ENCODE results near the gene TMEM143. TPM values are rescaled to one million over a fixed set of nuclear protein-coding genes. Genes with fewer than 3 reads are reported as not detected.
"Not testable (repeated sequence)": the region's sequence is repeated elsewhere in the genome, so short reads cannot be mapped to it uniquely, and the experiment has no call there.

Gene TMEM143
- total RNA-seq, 1 donor from 2014 or later, result 5.4 TPM

- no peak for DNase-seq (ENCODE audit: low spot score)
- H3K27me3 Mint-ChIP-seq (ENCODE audit: low read depth), result no peaks in the 10 kb centered on the region
- TF ChIP-seq, protein P1, sequence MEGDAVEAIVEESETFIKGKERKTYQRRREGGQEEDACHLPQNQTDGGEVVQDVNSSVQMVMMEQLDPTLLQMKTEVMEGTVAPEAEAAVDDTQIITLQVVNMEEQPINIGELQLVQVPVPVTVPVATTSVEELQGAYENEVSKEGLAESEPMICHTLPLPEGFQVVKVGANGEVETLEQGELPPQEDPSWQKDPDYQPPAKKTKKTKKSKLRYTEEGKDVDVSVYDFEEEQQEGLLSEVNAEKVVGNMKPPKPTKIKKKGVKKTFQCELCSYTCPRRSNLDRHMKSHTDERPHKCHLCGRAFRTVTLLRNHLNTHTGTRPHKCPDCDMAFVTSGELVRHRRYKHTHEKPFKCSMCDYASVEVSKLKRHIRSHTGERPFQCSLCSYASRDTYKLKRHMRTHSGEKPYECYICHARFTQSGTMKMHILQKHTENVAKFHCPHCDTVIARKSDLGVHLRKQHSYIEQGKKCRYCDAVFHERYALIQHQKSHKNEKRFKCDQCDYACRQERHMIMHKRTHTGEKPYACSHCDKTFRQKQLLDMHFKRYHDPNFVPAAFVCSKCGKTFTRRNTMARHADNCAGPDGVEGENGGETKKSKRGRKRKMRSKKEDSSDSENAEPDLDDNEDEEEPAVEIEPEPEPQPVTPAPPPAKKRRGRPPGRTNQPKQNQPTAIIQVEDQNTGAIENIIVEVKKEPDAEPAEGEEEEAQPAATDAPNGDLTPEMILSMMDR (IDR thresholded peaks at IDR 0.05), result no peak
- no peak overlapping the region for H3K4me3 Mint-ChIP-seq (ENCODE audit: unreplicated experiment)
- peaks cover 9% of the 10 kb centered on the region for H3K4me1 Mint-ChIP-seq (ENCODE audit: low read depth)
- no peak overlapping the region for H3K27ac Mint-ChIP-seq (ENCODE audit: unreplicated experiment)
- H3K9me3 Mint-ChIP-seq (ENCODE audit: low read depth), result no peaks in the 10 kb centered on the region
- H3K36me3 Mint-ChIP-seq (ENCODE audit: low read depth), result no peaks in the 10 kb centered on the region
These were observed 68.3 kb downstream of the TMEM143 start for GRCh38 chr19:48295458-48295857.

DNA sequence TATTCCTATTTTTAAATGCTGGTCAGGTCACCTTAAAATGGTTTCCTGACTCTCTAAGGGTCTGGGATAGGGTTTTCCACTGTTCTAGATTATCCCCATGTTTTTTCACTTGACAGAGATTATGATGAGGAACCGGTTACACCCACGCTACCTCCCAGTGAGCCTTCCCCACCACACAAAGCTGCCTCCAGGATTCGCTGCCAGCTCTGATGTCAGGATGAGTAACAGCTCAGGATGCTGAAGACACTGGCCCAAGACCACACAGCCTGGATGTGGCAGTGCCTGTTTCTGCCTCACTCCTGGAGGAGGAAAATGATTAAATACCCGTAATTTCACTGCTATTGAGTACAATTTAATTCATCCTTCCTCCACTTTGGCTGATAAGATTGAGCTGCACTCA lies 70.9 kb downstream of the TMEM143 start:
- no peaks in the 10 kb centered on the region for H3K9me3 Mint-ChIP-seq (ENCODE audit: low read depth)
- H3K4me3 Mint-ChIP-seq (ENCODE audit: unreplicated experiment), result no peak overlapping the region
- peaks cover 11% of the 10 kb centered on the region for H3K4me1 Mint-ChIP-seq (ENCODE audit: low read depth)
- H3K27me3 Mint-ChIP-seq (ENCODE audit: low read depth), result no peaks in the 10 kb centered on the region
- H3K36me3 Mint-ChIP-seq (ENCODE audit: low read depth), result no peaks in the 10 kb centered on the region
- H3K27ac Mint-ChIP-seq (ENCODE audit: unreplicated experiment), result no peak overlapping the region
- TF ChIP-seq, protein P1 (IDR thresholded peaks at IDR 0.05), result no peak
- DNase-seq (ENCODE audit: low spot score), result no peak

DNA sequence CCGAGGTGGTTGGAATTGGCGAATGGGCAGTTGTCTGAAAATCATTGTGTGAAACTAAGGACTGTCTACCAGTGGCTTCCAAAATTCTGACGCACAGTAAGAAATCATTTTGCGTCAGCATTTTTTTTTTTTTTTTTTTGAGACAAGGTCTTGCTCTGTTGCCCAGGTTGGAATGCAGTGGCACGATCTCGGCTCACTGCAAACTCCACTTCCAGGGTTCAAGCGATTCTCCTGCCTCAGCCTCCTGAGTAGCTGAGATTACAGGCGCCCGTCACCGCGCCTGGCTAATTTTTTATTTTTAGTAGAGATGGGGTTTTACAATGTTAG lies 72.3 kb downstream of the TMEM143 start:
- peak overlapping the region; percentile 79 for H3K4me3 Mint-ChIP-seq (ENCODE audit: unreplicated experiment)
- H3K27ac Mint-ChIP-seq (ENCODE audit: unreplicated experiment); H3K27me3 Mint-ChIP-seq (ENCODE audit: low read depth); H3K36me3 Mint-ChIP-seq (ENCODE audit: low read depth); H3K9me3 Mint-ChIP-seq (ENCODE audit: low read depth); DNase-seq (ENCODE audit: low spot score): not testable (repeated sequence)
- TF ChIP-seq, protein P1 (IDR thresholded peaks at IDR 0.05), result peak; percentile 23
- H3K4me1 Mint-ChIP-seq (ENCODE audit: low read depth), result peaks cover 11% of the 10 kb centered on the region

DNA sequence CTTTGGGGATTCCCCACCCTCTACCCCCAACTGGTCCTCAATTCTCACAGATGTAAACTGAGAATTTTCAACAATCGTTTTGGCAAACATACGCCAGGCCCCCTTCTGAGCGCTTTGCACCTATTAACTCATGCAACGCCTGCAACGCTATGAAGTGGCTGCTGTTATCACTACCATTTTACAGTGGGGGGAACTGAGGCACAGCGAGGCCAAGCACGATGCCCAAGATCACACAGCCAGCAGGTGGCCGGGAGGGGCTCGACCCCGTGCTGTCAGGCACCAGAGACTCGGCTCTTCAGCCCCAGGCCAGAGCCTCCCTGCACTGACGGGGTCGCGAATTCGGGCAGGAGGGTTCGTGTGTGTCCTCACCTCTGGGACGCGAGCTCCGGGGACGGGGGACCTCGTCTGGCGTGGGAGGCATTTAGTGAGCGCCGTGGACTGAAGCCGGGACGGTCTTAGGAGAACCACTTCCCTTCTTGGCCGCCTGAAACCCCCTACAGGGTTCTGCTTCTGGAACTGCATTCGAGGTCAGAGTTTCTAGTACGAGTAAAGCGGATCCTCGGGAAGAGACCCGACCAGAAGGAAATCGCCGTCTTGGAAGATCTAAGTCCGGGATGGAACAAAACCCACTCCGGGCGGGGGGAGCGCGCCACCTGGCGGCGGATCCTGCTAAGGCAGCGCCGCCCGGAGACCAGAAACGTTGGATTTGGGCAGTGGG lies 72.8 kb downstream of the TMEM143 start:
- H3K27ac Mint-ChIP-seq (ENCODE audit: unreplicated experiment), result peak overlapping the region; percentile 24
- peak overlapping the region; percentile 79 for H3K4me3 Mint-ChIP-seq (ENCODE audit: unreplicated experiment)
- TF ChIP-seq, protein P1 (IDR thresholded peaks at IDR 0.05), result peak; percentile 93
- no peak for DNase-seq (ENCODE audit: low spot score)
- H3K36me3 Mint-ChIP-seq (ENCODE audit: low read depth), result peaks cover 8% of the 10 kb centered on the region
- peaks cover 12% of the 10 kb centered on the region for H3K9me3 Mint-ChIP-seq (ENCODE audit: low read depth)
- peaks cover 11% of the 10 kb centered on the region for H3K4me1 Mint-ChIP-seq (ENCODE audit: low read depth)
- no peaks in the 10 kb centered on the region for H3K27me3 Mint-ChIP-seq (ENCODE audit: low read depth)

GRCh38 chr19:48290401-48290770 lies 73.4 kb downstream of the TMEM143 start:
- TF ChIP-seq, protein P1 (IDR thresholded peaks at IDR 0.05), result peak; percentile 38
- DNase-seq (ENCODE audit: low spot score), result no peak
- Mint-ChIP-seq H3K27ac (ENCODE audit: unreplicated experiment) (no peak overlapping the region), H3K36me3 (ENCODE audit: low read depth) (peaks cover 12% of the 10 kb centered on the region), H3K4me3 (ENCODE audit: unreplicated experiment) (peak overlapping the region; percentile 52), H3K9me3 (ENCODE audit: low read depth) (peaks cover 13% of the 10 kb centered on the region), H3K27me3 (ENCODE audit: low read depth) (no peaks in the 10 kb centered on the region), H3K4me1 (ENCODE audit: low read depth) (peaks cover 11% of the 10 kb centered on the region)
